ENCODE data around the gene VIPR2. TPM values are rescaled to one million over a fixed set of nuclear protein-coding genes. Genes with fewer than 3 reads are reported as not detected.
"Not testable (repeated sequence)": the region's sequence is repeated elsewhere in the genome, so short reads cannot be mapped to it uniquely, and the experiment has no call there.

Gene VIPR2
- total RNA-seq, 1 experiment from 2014 or later: not detected

DNA sequence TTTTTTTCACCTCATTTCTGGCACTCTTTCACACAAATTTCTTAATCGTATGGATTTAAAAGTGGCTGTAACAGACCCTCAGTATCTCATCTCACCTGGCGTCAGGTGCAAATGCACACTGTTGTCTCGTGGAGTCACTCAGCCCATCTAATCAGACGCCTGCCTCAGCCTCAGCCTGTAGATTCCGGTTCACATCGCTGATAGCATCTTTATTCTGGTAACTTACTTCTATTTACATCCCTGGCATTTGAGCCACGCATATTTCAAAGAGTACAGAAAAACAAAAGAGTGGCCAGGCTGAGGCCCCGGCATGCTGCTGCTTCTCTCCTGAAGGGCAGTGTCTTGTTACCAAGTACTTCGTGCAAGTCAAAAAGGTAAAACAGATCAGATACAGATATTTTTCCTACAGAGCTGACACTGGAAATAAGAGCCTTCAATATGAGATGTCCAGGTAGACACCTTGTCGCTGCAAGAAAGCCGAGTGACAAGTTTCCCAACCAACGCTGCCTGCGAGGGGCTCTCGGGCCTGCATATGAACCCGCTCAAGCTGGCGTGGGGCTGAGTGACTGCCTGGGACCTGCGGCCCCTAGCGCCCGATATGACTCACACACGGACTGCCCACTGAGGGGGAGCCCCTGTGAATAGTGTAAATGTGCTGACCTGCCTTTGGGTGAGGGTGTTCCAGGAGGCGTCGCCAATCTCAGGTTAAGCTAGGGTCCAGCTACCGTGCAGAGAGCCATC is 4.3 kb downstream of the VIPR2 start:
- no peak for DNase-seq (ENCODE audit: low read depth)

DNA sequence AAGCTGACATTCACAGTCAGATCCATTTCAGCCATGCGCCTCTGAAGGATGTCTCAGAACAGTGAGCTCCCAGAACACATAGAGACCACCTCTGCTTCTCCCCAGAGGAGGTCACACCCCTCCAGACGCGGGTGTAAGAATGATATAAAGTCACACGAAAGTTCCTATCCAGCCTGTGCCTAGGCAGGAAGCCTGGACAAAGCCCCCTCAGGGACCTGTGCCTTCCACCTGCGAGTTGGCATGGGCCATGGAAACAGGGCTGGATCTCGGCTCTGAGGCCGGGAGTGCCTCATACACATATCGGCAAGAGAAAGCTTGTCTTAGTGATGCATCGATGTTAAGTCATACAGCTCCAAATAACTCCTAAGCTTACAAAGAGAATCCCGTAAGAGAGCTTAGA is 5.0 kb downstream of the VIPR2 start:
- DNase-seq (ENCODE audit: low read depth): no peak

DNA sequence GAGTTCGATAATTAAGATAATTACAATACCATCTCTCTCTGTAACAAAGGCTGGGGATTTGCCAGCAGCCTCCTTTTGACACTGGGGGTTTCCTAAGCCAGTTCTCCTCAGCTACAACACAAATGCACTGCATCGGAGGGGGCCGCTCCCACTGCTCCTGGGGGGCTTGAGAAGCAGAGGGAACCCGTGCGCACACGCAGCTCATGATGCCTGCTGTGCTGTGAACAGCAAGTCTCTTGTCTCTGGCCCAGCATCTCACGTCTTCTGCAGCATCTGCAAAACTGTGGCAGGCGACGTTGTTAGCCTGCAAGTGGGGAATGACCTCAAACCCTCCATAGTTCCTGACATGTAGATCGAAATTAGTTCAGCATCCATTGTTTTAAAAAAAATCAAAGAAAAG is 5.5 kb downstream of the VIPR2 start:
- DNase-seq (ENCODE audit: low read depth): no peak

DNA sequence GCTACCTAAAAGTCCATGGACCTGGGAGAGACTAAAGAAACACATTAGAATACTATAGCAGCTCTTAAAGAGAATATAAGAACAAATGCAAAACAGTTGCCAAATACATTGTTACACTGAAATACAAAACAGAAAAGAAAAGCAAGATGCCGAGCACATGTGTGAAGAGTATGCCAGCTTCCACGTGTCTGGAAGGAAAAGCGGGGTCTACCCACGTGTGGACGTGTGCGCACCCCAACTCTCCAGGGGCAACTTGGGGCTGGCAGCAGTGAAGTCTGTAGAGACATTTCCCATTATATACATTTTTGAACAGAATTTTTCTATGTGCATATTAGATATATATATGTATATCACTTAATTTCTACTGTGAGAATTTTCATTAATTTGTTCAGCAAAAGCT is 6.2 kb downstream of the VIPR2 start:
- DNase-seq (ENCODE audit: low read depth): no peak

DNA sequence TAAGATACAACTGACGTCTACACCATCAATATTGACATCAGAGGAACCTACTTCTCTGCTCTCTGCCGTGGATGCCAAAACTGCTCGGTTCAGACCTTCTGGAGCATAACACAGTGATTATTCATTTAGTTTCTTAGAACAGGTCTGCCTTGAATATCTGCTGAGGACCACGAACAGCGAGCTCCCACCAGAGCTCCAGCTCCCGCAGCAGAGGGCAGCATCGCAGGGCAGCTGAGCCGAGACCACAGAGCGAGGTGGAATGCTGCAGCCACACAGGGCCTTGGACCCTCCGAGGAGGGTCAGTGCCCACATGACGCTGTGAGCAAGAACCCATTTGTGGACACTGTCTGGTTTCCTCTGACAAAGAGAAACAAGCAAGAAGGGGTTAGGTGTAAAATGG is 6.8 kb downstream of the VIPR2 start:
- DNase-seq (ENCODE audit: low read depth): no peak

DNA sequence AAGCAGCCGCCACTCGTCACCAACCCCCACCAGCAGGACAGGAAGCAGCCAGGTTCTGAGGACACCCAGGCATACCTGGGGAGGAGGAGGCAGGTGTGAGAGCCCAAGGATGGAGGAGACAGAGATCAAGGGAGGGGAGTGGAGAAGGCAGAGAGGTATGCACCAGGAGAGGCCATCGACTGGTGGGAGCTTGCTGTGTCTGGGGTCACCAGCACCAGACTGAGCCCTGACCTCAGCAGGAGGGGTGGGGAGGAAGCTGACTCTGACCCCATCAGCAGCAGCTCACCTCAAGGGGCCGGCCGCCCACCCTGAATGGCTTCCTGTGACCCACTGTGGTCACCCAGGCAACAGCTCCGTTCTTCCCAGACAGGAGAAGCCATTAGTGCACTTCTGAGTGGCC is 7.8 kb downstream of the VIPR2 start:
- DNase-seq (ENCODE audit: low read depth): no peak

DNA sequence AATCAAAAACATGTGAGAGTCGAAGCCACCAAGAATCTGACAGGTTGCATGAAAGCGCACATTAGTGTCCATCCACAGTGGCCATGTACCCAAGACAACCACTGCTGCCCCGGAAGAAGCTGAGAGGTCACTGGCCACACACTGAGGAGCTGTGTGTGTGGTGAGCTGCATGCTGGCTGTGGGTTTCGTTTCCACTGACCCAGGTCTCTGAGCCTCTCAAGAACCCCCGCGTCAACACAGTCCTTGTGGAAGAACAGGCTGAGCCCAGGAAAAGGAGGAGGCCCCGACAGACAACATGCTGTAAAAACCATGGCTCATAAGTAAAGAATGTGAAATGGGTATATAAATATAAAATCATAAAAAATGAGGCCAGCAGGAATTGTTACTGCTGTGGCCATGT is 8.2 kb downstream of the VIPR2 start:
- DNase-seq (ENCODE audit: low read depth): no peak

DNA sequence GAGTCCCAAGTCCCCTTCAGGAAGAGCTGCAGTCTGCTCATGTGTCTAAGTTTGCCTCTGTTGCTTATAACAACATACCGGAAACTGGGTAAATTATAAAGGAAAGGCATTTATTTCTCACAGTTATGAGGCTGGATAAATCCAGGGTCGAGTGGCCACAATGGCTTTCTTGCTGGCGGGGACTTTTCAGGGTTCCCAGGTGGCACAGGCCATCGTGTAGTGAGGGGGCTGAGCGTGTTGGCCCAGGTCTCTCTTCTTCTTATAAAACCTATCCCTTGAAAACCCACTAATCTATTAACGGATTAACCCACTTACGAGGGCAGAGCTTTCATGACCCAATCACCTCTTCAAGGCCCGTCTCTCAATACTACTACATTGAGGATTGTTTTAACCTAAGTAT is 8.7 kb downstream of the VIPR2 start:
- DNase-seq (ENCODE audit: low read depth): no peak

DNA sequence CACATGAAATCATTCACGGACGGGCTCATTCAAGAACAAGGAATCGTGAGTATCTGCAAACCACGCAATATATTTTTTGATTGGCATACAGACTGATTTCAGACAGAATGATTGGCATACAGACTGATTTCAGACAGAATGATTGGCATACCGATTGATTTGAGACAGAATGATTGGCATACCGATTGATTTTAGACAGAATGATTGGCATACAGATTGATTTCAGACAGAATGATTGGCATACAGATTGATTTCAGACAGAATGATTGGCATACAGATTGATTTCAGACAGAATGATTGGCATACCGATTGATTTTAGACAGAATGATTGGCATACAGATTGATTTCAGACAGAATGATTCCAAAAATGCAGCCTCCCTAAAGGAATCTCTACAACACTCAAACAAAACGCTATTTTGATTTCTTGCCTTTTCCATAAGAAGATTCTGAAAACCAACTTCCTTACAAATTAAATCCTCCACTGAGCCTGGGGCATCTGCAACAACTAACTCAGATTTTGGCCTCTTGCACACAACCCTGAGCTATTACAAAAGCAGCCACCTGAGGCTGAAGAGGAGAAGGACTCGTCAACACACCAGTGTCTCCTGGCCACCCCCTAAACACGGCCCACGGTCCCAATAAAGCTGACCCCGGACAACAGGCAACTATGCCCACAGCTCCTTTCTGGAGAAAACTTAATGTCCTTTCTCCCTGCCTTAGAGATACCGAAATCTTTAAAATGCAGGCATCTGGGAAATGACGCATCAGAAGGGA is 11.8 kb downstream of the VIPR2 start:
- not testable (repeated sequence) for DNase-seq (ENCODE audit: low read depth)

DNA sequence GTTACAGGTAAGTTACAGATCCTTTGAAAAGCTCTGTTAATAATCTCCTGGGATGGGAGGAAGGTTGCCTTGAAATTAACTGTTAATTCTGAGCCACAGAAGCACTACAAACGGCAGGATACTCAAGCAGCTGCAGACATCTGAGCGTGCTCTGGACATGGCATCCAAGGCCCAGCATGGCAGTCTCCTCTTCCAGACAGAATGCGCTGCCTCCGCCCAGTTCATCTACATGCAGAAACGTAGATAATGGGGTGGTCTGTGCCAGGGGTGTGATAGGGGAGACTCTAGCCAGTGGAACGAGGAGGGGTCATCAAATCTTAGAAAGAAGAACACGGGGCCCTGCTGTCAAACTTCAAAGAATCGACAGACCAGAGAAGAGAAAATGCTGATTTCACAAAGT is 13.8 kb downstream of the VIPR2 start:
- DNase-seq (ENCODE audit: low read depth): no peak

DNA sequence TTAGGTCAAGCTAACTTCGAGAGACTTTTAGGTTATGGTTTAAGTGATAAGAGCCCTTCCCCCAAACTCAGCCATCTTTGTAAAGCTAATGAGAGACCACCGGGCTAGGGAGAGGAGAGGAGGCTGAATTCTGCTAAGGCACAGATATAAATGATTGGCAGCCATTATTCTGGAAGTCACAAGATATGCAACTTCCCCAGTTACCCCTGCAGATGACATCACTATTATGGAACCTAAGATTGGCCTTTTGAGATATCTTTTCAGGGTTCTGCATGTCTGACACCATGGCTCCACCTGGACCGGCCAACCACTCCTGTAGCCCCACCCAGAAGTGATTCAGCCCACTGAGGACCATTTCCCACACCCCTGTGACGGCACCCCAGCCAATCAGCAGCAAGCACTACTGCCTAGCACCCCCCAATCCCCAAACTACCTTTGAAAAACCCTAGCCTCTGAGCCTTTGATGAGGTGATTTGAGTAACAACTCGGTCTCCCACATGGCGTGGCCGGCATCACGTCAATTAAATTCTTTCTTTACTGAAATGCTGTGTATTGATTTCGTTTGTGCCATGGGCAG is 14.4 kb downstream of the VIPR2 start:
- no peak for DNase-seq (ENCODE audit: low read depth)

DNA sequence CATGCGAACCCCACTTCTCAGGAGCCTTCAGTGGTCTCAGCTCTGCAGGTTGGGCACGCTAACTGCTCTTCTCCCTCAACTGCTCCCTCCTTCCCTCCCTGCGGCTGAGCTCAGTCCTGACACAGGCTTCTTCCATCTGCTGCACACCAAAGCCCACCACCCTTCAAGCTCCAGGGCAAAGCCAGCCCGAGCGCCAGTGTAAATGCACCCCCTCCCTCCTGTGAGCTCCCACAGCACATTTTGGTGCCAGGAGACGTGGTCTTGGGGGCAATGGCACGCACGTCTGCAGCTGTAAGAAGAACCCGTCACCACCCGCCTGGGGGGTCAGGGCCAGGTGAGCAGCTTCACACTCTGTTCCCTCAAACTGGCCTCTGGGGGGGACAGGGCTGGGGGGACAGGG is 15.9 kb downstream of the VIPR2 start:
- no peak for DNase-seq (ENCODE audit: low read depth)

DNA sequence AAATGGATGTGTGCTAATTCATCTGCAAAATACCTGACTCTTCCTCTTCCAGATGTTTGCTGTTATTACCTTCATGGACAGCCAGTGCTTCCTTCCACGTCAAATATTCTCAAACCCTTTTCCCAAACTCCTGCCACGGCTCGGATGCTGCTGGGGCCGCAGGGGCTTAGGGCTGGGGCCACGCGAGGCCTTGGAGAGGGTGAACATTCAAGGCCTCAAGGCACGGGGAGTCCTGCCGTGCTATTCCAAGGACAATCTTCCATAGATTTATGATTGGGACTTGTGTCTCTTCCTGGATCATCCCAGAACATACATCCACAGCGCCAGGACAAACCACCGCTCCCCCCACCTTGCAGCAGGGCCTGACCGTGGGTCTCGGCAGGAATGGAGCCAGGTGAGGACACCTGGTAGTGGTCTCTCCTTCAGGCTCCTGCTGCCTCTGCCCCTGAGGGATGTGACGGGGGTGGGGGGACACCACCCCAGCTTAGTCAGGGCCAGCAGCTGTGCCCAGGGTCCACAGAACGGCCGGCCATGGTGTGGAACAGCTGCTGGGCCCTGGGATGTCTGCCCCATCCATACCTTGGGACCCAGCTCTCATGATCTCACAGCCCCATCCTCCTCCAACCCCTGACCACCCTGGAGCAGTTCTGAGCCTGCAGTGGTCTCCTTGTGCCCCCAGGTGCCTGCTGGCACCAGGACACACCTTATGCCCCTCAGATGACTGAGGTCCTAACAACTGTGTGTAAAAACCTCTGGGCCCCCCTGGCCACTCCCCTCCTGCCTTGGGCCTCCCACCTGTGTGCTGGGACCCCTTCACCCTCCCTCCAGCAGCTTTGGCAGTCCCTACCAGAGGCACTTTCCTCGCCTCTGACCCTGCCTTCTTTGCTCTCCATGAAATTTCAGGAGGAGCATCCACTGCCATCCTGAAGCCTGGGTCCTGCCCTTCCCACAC is 16.7 kb downstream of the VIPR2 start:
- no peak for DNase-seq (ENCODE audit: low read depth)

DNA sequence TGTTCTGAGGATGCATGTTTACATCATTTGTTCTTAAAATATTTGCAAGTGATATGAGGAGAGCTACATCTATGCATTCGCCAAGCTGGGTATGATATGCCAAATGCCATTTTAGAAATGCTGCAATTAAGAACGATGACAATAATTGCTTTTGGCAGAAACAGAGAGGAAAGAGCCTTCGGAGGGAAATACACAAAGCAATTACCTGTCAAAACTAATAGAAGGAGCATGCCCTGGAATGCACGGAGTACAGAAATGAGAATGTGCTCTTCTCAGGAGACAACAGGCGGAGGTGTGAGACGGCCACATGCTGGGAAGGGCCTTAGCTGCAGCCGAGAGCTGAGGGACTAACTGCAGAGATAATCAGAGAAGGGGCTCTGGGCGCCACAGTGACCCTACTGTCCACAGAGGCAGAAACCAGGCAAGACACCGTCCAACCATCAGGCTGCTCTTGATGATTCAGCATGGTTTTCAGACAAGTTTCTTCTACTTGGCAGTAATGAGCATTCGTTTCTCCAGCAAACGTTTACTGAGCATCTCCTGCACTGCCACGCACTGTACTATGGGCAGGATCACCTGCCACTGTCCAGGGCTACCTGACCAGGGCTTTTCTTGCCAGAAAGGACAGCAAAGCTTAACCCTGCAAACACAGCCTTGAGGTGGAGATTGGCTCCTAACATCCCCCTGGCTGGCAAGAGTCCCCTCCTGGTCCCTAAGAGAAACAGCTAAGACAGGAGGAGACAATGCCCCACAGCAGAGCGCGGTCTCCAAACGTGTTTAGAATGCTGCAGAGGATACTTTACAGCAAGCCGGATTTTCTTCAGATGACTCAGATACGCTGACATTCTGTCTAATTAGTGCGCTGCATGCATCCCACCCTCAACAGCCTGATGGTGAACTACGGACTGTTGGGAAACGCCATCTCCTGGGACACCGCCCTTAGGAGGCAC is 18.1 kb downstream of the VIPR2 start:
- no peak for DNase-seq (ENCODE audit: low read depth)

DNA sequence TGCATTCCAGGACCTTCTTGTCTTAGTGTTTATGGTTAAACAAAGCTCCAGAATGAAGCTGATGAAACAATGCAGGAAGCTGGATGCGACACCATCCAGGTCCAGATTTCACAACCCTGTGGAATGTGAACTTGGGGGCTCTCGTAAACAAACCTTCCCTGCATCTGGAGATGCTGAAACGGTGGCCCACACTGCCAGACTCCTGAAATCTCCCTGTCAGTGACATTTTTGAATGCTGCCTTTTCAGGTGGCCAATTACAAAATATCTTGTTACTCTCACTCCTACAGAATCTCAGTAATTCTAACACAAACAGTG is 18.8 kb downstream of the VIPR2 start:
- no peak for DNase-seq (ENCODE audit: low read depth)

DNA sequence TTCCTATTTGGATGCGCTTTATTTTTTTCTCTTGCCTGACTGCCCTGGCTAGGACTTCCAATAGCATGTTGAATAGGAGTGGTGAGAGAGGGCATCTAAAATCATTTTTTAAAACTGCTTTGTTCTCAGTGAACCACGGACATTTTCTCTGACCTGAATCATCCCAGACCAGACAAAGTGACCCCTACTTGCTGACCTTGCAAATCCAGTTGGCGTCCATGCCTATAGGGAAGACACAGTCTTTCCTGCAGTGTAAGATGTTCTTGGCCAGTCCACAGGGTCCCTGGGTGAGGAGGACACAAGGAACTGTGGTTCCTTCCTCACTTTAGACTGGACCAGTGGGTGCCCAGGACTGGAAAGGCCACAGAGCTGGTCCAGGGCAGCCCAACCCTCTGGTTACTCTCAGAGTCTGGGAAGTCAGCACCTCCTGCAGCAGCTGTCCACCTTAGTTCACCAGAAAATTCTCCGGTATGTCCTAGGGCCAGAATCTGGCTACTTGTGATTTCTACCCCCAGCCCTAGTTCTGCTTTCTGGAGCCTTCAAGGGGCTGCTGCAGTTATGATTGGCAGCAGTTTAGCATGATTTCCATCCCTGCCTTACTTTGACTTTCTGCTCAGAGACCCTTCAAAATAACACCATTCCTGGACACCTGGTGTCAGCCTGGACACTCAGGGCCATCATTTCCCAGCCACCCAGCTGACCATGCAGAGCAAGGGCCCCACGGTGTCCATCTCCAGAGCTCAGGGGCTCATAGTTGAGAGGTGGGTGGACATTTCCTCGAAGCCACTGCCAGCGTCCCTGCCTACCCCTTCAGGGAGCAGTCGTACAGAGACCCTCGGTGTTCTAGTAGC is 19.3 kb downstream of the VIPR2 start:
- DNase-seq (ENCODE audit: low read depth): no peak

DNA sequence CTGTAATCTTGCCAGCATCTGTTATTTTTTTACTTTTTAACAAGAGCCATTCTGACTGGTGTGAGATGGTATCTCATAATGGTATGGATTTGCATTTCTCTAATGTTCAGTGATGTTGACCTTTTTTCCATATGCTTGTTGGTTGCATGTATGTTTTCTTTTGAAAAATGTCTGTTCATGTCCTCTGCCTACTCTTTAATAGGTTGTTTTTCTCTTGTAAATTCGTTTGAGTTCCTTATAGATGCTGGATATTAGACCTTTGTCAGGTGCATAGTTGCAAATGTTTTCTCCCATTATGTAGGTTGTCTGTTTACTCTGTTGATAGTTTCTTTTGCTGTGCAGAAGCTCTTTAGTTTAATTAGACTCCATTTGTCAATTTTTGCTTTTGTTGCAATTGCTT is 20.9 kb downstream of the VIPR2 start:
- DNase-seq (ENCODE audit: low read depth): not testable (repeated sequence)

DNA sequence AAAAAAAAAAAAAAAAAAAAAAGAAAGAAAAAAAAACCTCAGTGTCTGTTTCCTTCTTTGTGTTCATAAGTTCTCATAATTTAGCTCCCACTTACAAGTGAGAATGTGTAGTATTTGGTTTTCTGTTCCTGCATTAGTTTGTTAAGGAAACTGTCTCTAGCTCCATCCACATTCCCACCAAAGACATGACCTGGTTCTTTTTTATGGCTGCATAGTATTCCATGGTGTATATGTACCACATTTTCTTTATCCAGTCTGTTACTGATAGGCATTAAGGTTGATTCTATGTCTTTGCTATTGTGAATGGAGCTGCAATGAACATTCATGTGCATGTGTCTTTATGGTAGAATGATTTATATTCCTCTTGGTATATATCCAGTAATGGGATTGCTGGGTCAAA is 21.4 kb downstream of the VIPR2 start:
- not testable (repeated sequence) for DNase-seq (ENCODE audit: low read depth)

DNA sequence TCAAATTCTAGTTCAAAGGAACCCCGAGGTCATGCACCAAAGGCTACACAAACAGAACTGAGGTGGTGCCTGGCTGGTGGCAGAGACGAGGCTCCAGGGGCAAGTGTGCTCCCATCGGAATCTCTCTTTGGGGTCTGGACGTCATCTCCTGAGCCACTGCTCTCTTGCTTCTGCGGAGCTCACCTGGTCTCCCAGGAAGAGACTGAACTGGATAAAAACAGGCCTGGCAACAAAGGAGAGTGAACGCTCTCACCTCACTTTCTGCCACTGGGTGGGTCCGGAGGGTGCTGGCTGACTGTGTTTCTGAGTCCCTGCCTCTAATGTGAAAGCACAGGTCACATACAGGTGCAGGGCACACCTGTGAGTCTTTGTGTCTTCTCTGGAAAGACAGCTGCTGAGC is 22.4 kb downstream of the VIPR2 start:
- no peak for DNase-seq (ENCODE audit: low read depth)

DNA sequence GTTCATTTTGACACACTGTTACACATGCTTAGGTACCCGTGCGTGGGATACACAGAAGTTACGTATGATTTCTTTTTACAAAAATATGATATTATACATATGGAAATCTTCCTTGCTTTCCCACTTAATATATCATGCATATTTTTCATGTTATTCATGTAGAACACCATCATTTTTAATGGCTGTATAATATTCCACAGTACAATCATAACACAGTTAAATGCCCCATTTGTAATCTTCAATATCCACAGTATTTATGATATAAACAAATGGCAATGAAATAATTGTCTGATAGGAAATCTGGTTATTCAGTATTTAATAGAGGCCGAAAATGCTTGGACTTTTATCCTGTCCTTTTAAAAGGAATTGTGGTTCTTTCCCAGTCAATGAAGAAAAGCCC is 23.2 kb downstream of the VIPR2 start:
- no peak for DNase-seq (ENCODE audit: low read depth)

Data from LHCN-M2 (cell line).